WTC11 (cell line): Measurements from ENCODE around the gene CNDP1. TPM values are rescaled to one million over a fixed set of nuclear protein-coding genes. Genes with fewer than 3 reads are reported as not detected.

Experiments
- AFF4 ChIP-seq: sonication (generic); formaldehyde crosslinking; IDR thresholded peaks from 2 replicates; pipeline ENCODE4 v1.8.1; 2023; ENCODE audit warnings: mild to moderate bottlenecking, missing genetic modification reagents, borderline replicate concordance
- ARID4B ChIP-seq: sonication (generic); formaldehyde crosslinking; IDR thresholded peaks from 2 replicates; pipeline ENCODE4 v1.8.0; 2023; ENCODE audit warnings: missing genetic modification reagents, mild to moderate bottlenecking, borderline replicate concordance
- CREB1 ChIP-seq: sonication (generic); formaldehyde crosslinking; IDR thresholded peaks from 2 replicates; pipeline ENCODE4 v1.8.0; 2023; ENCODE audit warnings: mild to moderate bottlenecking, missing genetic modification reagents
- E2F4 ChIP-seq: sonication (generic); formaldehyde crosslinking; IDR thresholded peaks from 2 replicates; pipeline ENCODE4 v1.8.1; 2022; ENCODE audit warnings: low read depth, mild to moderate bottlenecking, moderate library complexity, missing genetic modification reagents, borderline replicate concordance
- ERG ChIP-seq: fragments of 250-450 bp; sonication (Bioruptor Pico); IDR thresholded peaks from 2 replicates; pipeline ENCODE4 v1.8.0; 2021; ENCODE audit warnings: mild to moderate bottlenecking
- FOXP4 ChIP-seq: sonication (generic); formaldehyde crosslinking; IDR thresholded peaks from 2 replicates; pipeline ENCODE4 v1.8.0; 2022; ENCODE audit warnings: mild to moderate bottlenecking, missing genetic modification reagents
- MLX ChIP-seq: sonication (generic); formaldehyde crosslinking; IDR thresholded peaks from 2 replicates; pipeline ENCODE4 v1.8.1; 2023; ENCODE audit warnings: mild to moderate bottlenecking, missing genetic modification reagents, moderate library complexity
- NFYB ChIP-seq: sonication (generic); formaldehyde crosslinking; conservative IDR thresholded peaks from 2 replicates; pipeline ENCODE4 v1.8.0; 2022; ENCODE audit warnings: low read depth, missing genetic modification reagents
- OVOL2 ChIP-seq: fragments of 250-450 bp; sonication (Bioruptor Pico); IDR thresholded peaks from 2 replicates; pipeline ENCODE4 v1.9.0; 2021; ENCODE audit warnings: mild to moderate bottlenecking, borderline replicate concordance
- PRRX2 ChIP-seq: fragments of 250-450 bp; sonication (Bioruptor Pico); IDR thresholded peaks from 2 replicates; pipeline ENCODE4 v1.8.0; 2021; ENCODE audit warnings: mild to moderate bottlenecking
- SP1 ChIP-seq: sonication (generic); formaldehyde crosslinking; conservative IDR thresholded peaks from 2 replicates; pipeline ENCODE4 v1.8.1; 2022; ENCODE audit warnings: missing genetic modification reagents
- ZBTB21 ChIP-seq: sonication (generic); formaldehyde crosslinking; IDR thresholded peaks from 2 replicates; pipeline ENCODE4 v1.8.1; 2023; ENCODE audit warnings: mild to moderate bottlenecking, missing genetic modification reagents, borderline replicate concordance
- ZBTB43 ChIP-seq: sonication (generic); formaldehyde crosslinking; IDR thresholded peaks from 2 replicates; pipeline ENCODE4 v1.8.1; 2023; ENCODE audit warnings: mild to moderate bottlenecking, missing genetic modification reagents
- ZNF263 ChIP-seq: sonication (generic); formaldehyde crosslinking; IDR thresholded peaks from 2 replicates; pipeline ENCODE4 v1.8.1; 2022; ENCODE audit warnings: low read depth, mild to moderate bottlenecking, moderate library complexity, missing genetic modification reagents
- ZNF423 ChIP-seq: fragments of 250-450 bp; sonication (Bioruptor Pico); IDR thresholded peaks from 2 replicates; pipeline ENCODE4 v2.1.2; 2022; ENCODE audit warnings: mild to moderate bottlenecking, moderate library complexity
- ZNF532 ChIP-seq: fragments of 250-450 bp; sonication (Bioruptor Pico); IDR thresholded peaks from 2 replicates; pipeline ENCODE4 v1.9.0; 2021; ENCODE audit warnings: mild to moderate bottlenecking, borderline replicate concordance
- total RNA-seq: library from RNA; stranded (reverse); gene quantifications from 3 replicates; pipeline ENCODE4 v1.2.3, GENCODE V29; 2021

CNDP1 gene
- total RNA-seq, 1 experiment from 2014 or later = 0.28 TPM

GRCh38 chr18:74598350-74599001, 64.2 kb downstream of the CNDP1 start (continued):
- no peak for TF ChIP-seq ARID4B (CRISPR knock-in tag)
- TF ChIP-seq ZNF263 (CRISPR knock-in tag) = no peak
- peak; percentile 87 for TF ChIP-seq ZNF423
- TF ChIP-seq ZBTB43 = peak; percentile 85
- peak; percentile 38; the same call in 1 of the 2 replicates for TF ChIP-seq E2F4 (CRISPR knock-in tag)
- no peak for TF ChIP-seq PRRX2
- no peak for TF ChIP-seq FOXP4 (CRISPR knock-in tag)
- TF ChIP-seq MLX = no peak
- no peak for TF ChIP-seq ZNF532 (CRISPR knock-in tag)
- no peak for TF ChIP-seq CREB1 (CRISPR knock-in tag)
- TF ChIP-seq NFYB (CRISPR knock-in tag) = no peak
- 0 out of 2 replicates have a peak, but pooled peaks have one; percentile 32 for TF ChIP-seq SP1 (CRISPR knock-in tag)
- no peak for TF ChIP-seq AFF4
- no peak for TF ChIP-seq ERG
- TF ChIP-seq OVOL2 = no peak
- TF ChIP-seq ZBTB21 (CRISPR knock-in tag) = no peak
